Measurements from ENCODE around the gene PARD3.

The PARD3 gene

DNA sequence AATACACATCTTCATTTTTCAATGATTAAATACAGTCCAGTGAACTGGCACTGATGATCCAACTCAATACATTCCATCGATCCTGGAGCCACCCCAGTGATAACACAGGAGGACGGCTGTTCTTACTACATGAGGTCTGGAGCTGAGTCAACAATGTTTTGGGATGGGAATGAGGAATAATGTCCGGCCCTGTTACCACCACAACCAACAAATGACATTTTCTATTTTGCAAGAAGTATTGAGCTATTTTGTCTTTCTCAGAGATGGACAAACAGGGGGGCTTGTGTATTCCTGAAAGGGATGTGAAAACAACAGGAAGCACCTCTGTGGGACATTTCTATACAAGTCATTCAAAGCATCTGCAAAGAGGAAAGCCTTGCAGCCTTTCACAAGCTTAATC lies 249.2 kb downstream of the PARD3 start:
- TF ChIP-seq, protein P1, sequence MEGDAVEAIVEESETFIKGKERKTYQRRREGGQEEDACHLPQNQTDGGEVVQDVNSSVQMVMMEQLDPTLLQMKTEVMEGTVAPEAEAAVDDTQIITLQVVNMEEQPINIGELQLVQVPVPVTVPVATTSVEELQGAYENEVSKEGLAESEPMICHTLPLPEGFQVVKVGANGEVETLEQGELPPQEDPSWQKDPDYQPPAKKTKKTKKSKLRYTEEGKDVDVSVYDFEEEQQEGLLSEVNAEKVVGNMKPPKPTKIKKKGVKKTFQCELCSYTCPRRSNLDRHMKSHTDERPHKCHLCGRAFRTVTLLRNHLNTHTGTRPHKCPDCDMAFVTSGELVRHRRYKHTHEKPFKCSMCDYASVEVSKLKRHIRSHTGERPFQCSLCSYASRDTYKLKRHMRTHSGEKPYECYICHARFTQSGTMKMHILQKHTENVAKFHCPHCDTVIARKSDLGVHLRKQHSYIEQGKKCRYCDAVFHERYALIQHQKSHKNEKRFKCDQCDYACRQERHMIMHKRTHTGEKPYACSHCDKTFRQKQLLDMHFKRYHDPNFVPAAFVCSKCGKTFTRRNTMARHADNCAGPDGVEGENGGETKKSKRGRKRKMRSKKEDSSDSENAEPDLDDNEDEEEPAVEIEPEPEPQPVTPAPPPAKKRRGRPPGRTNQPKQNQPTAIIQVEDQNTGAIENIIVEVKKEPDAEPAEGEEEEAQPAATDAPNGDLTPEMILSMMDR (IDR thresholded peaks at IDR 0.05; ENCODE audit: low read depth, low read length) = no peak
- no peaks in the 10 kb centered on the region for H3K9me3 ChIP-seq (ENCODE audit: severe bottlenecking)
- no peak overlapping the region for H3K4me3 ChIP-seq (ENCODE audit: low read depth, low read length)
- DNase-seq = no peak
- no peaks in the 10 kb centered on the region for H3K27me3 ChIP-seq (ENCODE audit: insufficient read depth, low read depth, severe bottlenecking)
- H3K36me3 ChIP-seq = no peaks in the 10 kb centered on the region
- H3K27ac ChIP-seq = no peak overlapping the region

DNA sequence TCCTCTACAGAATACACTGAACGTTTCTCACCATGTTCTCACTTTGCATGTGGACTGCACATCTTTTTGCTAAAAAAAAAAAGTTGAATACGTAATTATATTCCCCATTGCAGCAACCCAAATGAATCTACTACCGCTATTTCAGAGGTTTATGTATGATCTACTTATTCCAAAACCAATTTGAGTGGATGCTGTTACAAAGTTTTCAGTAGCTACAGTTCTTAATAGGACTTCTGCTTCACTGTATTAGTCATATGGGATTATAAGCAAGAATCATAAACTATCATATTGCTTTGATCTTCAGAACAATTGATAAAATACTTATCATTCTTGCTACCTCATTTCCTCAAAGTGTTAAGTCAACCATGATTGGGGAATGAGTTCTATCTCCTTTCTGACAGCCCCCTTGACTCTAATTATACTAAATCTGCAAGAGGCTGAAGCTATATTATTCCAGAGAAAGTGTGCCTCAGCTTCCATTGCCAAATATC lies 257.0 kb downstream of the PARD3 start:
- Histone ChIP-seq H3K27me3 (ENCODE audit: insufficient read depth, low read depth, severe bottlenecking) (no peaks in the 10 kb centered on the region), H3K36me3 (no peaks in the 10 kb centered on the region), H3K4me3 (ENCODE audit: low read depth, low read length) (no peak overlapping the region), H3K27ac (no peak overlapping the region), H3K9me3 (ENCODE audit: severe bottlenecking) (no peaks in the 10 kb centered on the region)
- no peak for DNase-seq
- TF ChIP-seq, protein P1 (IDR thresholded peaks at IDR 0.05; ENCODE audit: low read depth, low read length) = no peak

DNA sequence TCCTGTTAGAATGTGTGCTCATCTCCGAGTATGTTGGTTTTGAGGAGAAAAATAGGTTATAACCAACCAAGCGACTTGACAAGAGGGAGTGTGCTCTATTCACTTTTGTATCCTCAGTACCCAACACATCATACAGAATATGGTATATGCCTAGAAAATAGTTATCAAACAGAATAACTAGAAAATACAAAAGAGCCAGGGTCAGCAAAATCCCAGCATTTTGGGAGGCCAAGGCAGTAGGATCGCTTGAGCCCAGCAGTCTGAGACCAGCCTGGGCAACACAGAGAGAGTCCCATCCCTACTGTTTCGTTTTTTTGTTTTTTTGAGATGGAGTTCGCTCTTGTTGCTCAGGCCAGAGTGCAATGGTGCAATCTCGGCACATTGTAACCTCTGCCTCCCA lies 257.9 kb downstream of the PARD3 start:
- no peak for DNase-seq
- TF ChIP-seq, protein P1 (IDR thresholded peaks at IDR 0.05; ENCODE audit: low read depth, low read length) = no peak
- no peaks in the 10 kb centered on the region for H3K9me3 ChIP-seq (ENCODE audit: severe bottlenecking)
- H3K4me3 ChIP-seq (ENCODE audit: low read depth, low read length) = no peak overlapping the region
- no peaks in the 10 kb centered on the region for H3K36me3 ChIP-seq
- H3K27ac ChIP-seq = no peak overlapping the region
- no peaks in the 10 kb centered on the region for H3K27me3 ChIP-seq (ENCODE audit: insufficient read depth, low read depth, severe bottlenecking)

DNA sequence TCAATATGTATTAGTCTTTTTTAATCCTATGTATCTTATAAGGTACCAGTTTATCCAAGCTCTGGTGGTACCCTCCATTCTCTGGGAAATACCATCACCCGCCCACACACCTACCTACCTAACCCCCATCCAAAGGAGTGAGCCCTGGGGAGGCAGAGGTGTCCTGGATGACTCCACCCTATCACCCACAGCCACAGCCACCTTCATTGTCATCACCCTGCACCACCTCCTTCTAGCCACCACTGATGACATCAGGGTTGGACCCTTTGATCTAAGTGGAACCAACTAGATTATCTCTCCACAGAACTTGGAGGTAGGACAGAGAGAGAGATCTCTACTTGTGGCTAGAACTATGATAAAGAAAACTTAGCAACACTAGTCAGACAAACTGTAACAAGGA lies 259.4 kb downstream of the PARD3 start:
- Histone ChIP-seq H3K4me3 (ENCODE audit: low read depth, low read length) (no peak overlapping the region), H3K27ac (no peak overlapping the region), H3K27me3 (ENCODE audit: insufficient read depth, low read depth, severe bottlenecking) (no peaks in the 10 kb centered on the region), H3K9me3 (ENCODE audit: severe bottlenecking) (no peaks in the 10 kb centered on the region), H3K36me3 (no peaks in the 10 kb centered on the region)
- no peak for DNase-seq
- TF ChIP-seq, protein P1 (IDR thresholded peaks at IDR 0.05; ENCODE audit: low read depth, low read length) = no peak

DNA sequence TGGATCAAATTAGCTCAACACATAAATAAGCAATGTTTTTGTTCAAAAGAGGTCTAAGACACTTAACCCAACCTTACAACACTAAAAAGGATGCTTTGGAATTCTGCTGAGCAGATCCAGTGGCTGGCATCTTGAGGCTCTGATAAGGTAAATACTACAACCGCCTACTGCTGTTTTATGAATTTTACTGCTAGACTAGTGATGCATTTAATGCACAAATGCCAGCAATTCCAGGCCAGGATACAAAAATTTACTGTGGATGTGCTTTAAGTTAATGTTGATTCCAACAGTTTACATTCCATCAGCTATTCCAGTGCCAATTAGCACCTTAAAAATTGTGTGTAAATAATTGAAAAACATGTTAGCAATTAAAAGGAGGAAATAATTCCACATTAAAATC lies 261.3 kb downstream of the PARD3 start:
- no peaks in the 10 kb centered on the region for H3K9me3 ChIP-seq (ENCODE audit: severe bottlenecking)
- no peaks in the 10 kb centered on the region for H3K27me3 ChIP-seq (ENCODE audit: insufficient read depth, low read depth, severe bottlenecking)
- TF ChIP-seq, protein P1 (IDR thresholded peaks at IDR 0.05; ENCODE audit: low read depth, low read length) = no peak
- H3K27ac ChIP-seq = no peak overlapping the region
- DNase-seq = no peak
- H3K36me3 ChIP-seq = no peaks in the 10 kb centered on the region
- no peak overlapping the region for H3K4me3 ChIP-seq (ENCODE audit: low read depth, low read length)

DNA sequence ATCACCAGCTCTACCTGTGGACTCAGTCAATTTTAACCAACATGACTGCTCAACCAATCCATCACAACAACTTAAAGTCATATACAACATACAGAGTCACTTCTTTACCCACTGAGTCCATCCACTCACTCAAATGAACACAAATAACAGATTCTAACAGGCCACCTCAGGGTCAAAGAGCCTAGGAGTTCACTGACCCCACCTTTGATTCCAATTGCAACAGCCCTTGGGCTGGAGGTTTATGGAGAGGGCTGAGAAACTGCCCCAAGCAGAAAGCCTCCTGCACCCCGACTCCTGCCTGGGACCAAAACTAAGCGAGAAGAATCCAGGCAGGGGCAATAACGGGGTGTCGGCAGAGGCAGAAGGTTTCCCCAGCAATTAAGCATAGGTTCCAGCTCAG lies 263.8 kb downstream of the PARD3 start:
- DNase-seq = no peak
- Histone ChIP-seq H3K4me3 (ENCODE audit: low read depth, low read length) (no peak overlapping the region), H3K9me3 (ENCODE audit: severe bottlenecking) (no peaks in the 10 kb centered on the region), H3K36me3 (no peaks in the 10 kb centered on the region), H3K27me3 (ENCODE audit: insufficient read depth, low read depth, severe bottlenecking) (no peaks in the 10 kb centered on the region), H3K27ac (no peak overlapping the region)
- TF ChIP-seq, protein P1 (IDR thresholded peaks at IDR 0.05; ENCODE audit: low read depth, low read length) = no peak

Data from WERI-Rb-1 (cell line).